ENCODE results near the gene MCL1. TPM values are rescaled to one million over a fixed set of nuclear protein-coding genes. Genes with fewer than 3 reads are reported as not detected.

Gene MCL1
- total and polyA plus RNA-seq, 2 of the 13 experiments (the other 11 are each of a cell fraction or from before 2014, with no cell fraction given) = 69.5 to 125 TPM

DNA sequence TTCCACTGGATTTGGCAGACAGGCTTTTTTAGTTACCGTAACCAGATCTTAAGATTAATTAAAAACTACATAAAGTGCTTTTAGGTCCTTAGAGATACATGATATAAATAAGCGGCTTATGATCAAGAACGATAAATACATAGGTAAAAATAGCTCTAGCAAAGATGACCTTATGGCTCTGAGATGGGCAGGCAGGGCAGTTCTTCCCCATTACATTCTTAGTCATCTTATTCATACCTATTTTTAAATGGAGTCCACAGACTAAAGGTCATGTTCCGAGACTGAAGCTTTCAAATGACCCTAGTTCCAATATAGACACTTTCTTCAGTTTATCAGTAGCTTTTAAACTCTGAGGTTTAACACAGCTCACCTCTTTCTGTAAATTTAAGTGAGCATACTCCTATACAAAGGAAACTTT is 4.3 kb downstream of the MCL1 start:
- H3K4me1 ChIP-seq (ENCODE audit: insufficient read depth, low read length) = peaks cover 55% of the 10 kb centered on the region
- BruUV-seq (replicated peaks) = no TSS peak
- ChIA-PET CTCF (ENCODE audit: low intra/inter-chr PET ratio, low total read pairs) (interaction anchor here (1.0 kb wide), 1 partner anchor 111 kb away, joined by 3 read pairs; no protein-coding TSS in a partner anchor), POLR2A (interaction anchor here (0.9 to 11.9 kb wide), 5 partner anchors 10 to 55 kb away, joined by 3 to 469 read pairs (median 6); partner anchors contain the start of gene ENSA)
- peak overlapping the region; percentile 81 for H3K4me2 ChIP-seq (ENCODE audit: low read depth, low read length)
- peaks cover 81% of the 10 kb centered on the region for H3K79me2 ChIP-seq (ENCODE audit: insufficient read depth, low read length)
- peak overlapping the region; percentile 93 to 96 (median 94); a peak in 4 of 6 replicates for H3K4me3 ChIP-seq (replicated peaks in 1 of 3; ENCODE audit: insufficient read depth in 1 of 3, low read depth in 2 of 3, low read length in 3 of 3)
- H3K9me3 ChIP-seq (ENCODE audit: low read length) = no peaks in the 10 kb centered on the region
- ATAC-seq (no peak), DNase-seq (ENCODE audit: low spot score) (no peak), FAIRE-seq (no peak)
- peak overlapping the region; percentile 92 for H3K27ac ChIP-seq (ENCODE audit: extremely low read length, insufficient read depth, low read length)
- TF ChIP-seq BATF2 (CRISPR knock-in tag; IDR thresholded peaks at IDR 0.05) (no peak), GATAD1 (CRISPR knock-in tag; IDR thresholded peaks at IDR 0.05) (0 out of 2 replicates have a peak, but pooled peaks have one; percentile 14), ZGPAT (CRISPR knock-in tag; IDR thresholded peaks at IDR 0.05) (0 out of 2 replicates have a peak, but pooled peaks have one; percentile 13), NR2F1 (CRISPR knock-in tag; IDR thresholded peaks at IDR 0.05) (0 out of 4 replicates have a peak, but pooled peaks of 1 of the 2 experiments have one; percentile 26)
- H3K9ac ChIP-seq (ENCODE audit: insufficient read depth, low read depth, low read length) = peak overlapping the region; percentile 94; the same call in 1 of the 2 replicates
- intact Hi-C loops (cut with micrococcal nuclease; ENCODE audit: unreplicated experiment) = loop anchor here (5.0 kb wide), 1 partner anchor 37 kb away; no protein-coding TSS in a partner anchor
- no peak overlapping the region for H2AFZ ChIP-seq (ENCODE audit: low read length)
- in situ Hi-C loops (cut with HindIII; ENCODE audit: extremely low pct_ligation_motif_present, low pct_unique_long_range_greater_than_20kb) = no loop called here
- H3K27me3 ChIP-seq (ENCODE audit: control insufficient read depth in 1 of 2, insufficient read depth in 2 of 2, low read length in 2 of 2) = no peaks in the 10 kb centered on the region; a peak in 1 of 5 replicates
- 74% methylated on average over 4 of the region's 4 CpGs for WGBS (ENCODE audit: low lambda C conversion rate)
- H4K20me1 ChIP-seq (ENCODE audit: insufficient read depth, low read length) = peaks cover 63% of the 10 kb centered on the region
- peaks cover 0 to 49% of the 10 kb centered on the region in 2 experiments; a peak in 4 of 5 replicates for H3K36me3 ChIP-seq (replicated peaks in 1 of 2; ENCODE audit: control insufficient read depth in 1 of 2, insufficient read depth in 2 of 2, low read length in 2 of 2)
